Measurements from ENCODE around the gene RHBDD1.

RHBDD1 gene

GRCh38 chr2:226888971-226889370 is 53.1 kb downstream of the RHBDD1 start:
- DNase-seq = no peak

- no peak for DNase-seq
Observed at GRCh38 chr2:226890286-226890685, 54.4 kb downstream of the RHBDD1 start.

GRCh38 chr2:226891780-226892590 is 56.1 kb downstream of the RHBDD1 start:
- no peak for DNase-seq

- DNase-seq = no peak
Observed at GRCh38 chr2:226892729-226893128, 56.9 kb downstream of the RHBDD1 start.

- no peak for DNase-seq
Observed at GRCh38 chr2:226893216-226893615, 57.4 kb downstream of the RHBDD1 start.

GRCh38 chr2:226894752-226895151 is 58.9 kb downstream of the RHBDD1 start:
- no peak for DNase-seq

GRCh38 chr2:226895579-226895978 is 59.7 kb downstream of the RHBDD1 start:
- no peak for DNase-seq

- DNase-seq = no peak
Observed at GRCh38 chr2:226898121-226898520, 62.3 kb downstream of the RHBDD1 start.

GRCh38 chr2:226898897-226899296 is 63.0 kb downstream of the RHBDD1 start:
- no peak for DNase-seq

GRCh38 chr2:226902041-226902966 is 66.5 kb downstream of the RHBDD1 start:
- DNase-seq = no peak

GRCh38 chr2:226903179-226903578 is 67.3 kb downstream of the RHBDD1 start:
- DNase-seq = no peak

GRCh38 chr2:226904592-226904991 is 68.7 kb downstream of the RHBDD1 start:
- DNase-seq = no peak

GRCh38 chr2:226905718-226906117 is 69.9 kb downstream of the RHBDD1 start:
- DNase-seq = no peak

GRCh38 chr2:226906163-226906693 is 70.4 kb downstream of the RHBDD1 start:
- no peak for DNase-seq

GRCh38 chr2:226909126-226909525 is 73.3 kb downstream of the RHBDD1 start:
- DNase-seq = peak; percentile 10

- DNase-seq = no peak
Observed at GRCh38 chr2:226909836-226910235, 74.0 kb downstream of the RHBDD1 start.

GRCh38 chr2:226910384-226910783 is 74.5 kb downstream of the RHBDD1 start:
- no peak for DNase-seq

- DNase-seq = no peak
Observed at GRCh38 chr2:226911932-226912331, 76.1 kb downstream of the RHBDD1 start.

GRCh38 chr2:226913641-226914040 is 77.8 kb downstream of the RHBDD1 start:
- DNase-seq = no peak

GRCh38 chr2:226915846-226916360 is 80.0 kb downstream of the RHBDD1 start:
- DNase-seq = no peak

- DNase-seq = no peak
Observed at GRCh38 chr2:226916669-226917068, 80.8 kb downstream of the RHBDD1 start.

GRCh38 chr2:226932443-226932842 is 96.6 kb downstream of the RHBDD1 start:
- DNase-seq = peak; percentile 66

- DNase-seq = no peak
Observed at GRCh38 chr2:226934546-226935201, 98.8 kb downstream of the RHBDD1 start.
